Muscle of leg (tissue), 11 donors: ENCODE data around the gene USP25. TPM values are rescaled to one million over a fixed set of nuclear protein-coding genes. Genes with fewer than 3 reads are reported as not detected.

ENCODE experiments used
- DNase-seq: peaks from one replicate; pipeline ENCODE4 v3.0.0; 2013
- H3K27ac ChIP-seq: one replicate; pipeline ENCODE4 v1.5.1; 2013; ENCODE audit warnings: mild to moderate bottlenecking, low read length, control low read depth
- H3K27me3 ChIP-seq: one replicate; pipeline ENCODE4 v1.6.1; 2013; ENCODE audit warnings: low read length; ENCODE audit not compliant: control insufficient read depth, insufficient read depth
- H3K36me3 ChIP-seq: one replicate; pipeline ENCODE4 v1.6.1; 2013; ENCODE audit warnings: low read length; ENCODE audit not compliant: control insufficient read depth, insufficient read depth
- H3K4me1 ChIP-seq: one replicate; pipeline ENCODE4 v1.6.1; 2013; ENCODE audit warnings: low read length; ENCODE audit not compliant: control insufficient read depth, insufficient read depth
- H3K4me3 ChIP-seq: one replicate; pipeline ENCODE4 v1.5.1; 2013; ENCODE audit warnings: low read length, control low read depth
- H3K9me3 ChIP-seq: replicated peaks from 2 replicates; pipeline ENCODE4 v1.6.1; 2013; ENCODE audit warnings: low read depth, low read length; ENCODE audit not compliant: control insufficient read depth
- WGBS: methylation state at CpG from one replicate; pipeline ENCODE4 v1.1.5; 2013; ENCODE audit warnings: missing lambda C conversion rate; ENCODE audit not compliant: insufficient coverage; 5-methylcytosine and 5-hydroxymethylcytosine counted together
- polyA plus RNA-seq, 8 donors: library from polyadenylated mRNA; unstranded; fragments of 120-200 nt; gene quantifications; one replicate each; pipeline versions ENCODE4 v1.2.1 to v1.2.3, GENCODE V29; 2013; ENCODE audit warnings: inconsistent platforms in 1 of 8, low replicate concordance in 1 of 8; ENCODE audit not compliant: insufficient read length in 8 of 8, insufficient read depth in 1 of 8
- total RNA-seq: library from RNA; stranded (reverse); fragments of 120-200 nt; gene quantifications from one replicate; pipeline ENCODE4 v1.2.4, GENCODE V29; 2013

The USP25 gene
- total and polyA plus RNA-seq, 9 donors, result 25.6 to 47.3 (median 35.7) TPM

GRCh38 chr21:15795533-15795932 lies 65.8 kb downstream of the USP25 start:
- Histone ChIP-seq H3K36me3 (peaks cover 2% of the 10 kb centered on the region), H3K27me3 (no peaks in the 10 kb centered on the region), H3K4me3 (no peak overlapping the region), H3K4me1 (no peaks in the 10 kb centered on the region), H3K9me3 (no peaks in the 10 kb centered on the region), H3K27ac (no peak overlapping the region)
- no peak for DNase-seq
- WGBS, result 93% methylated on average over 2 of the region's 4 CpGs

GRCh38 chr21:15797577-15798363 lies 68.0 kb downstream of the USP25 start:
- no peaks in the 10 kb centered on the region for H3K9me3 ChIP-seq
- H3K4me3 ChIP-seq, result no peak overlapping the region
- no peaks in the 10 kb centered on the region for H3K27me3 ChIP-seq
- no peak for DNase-seq
- no CpG with 5 or more reads among the region's 3 CpGs for WGBS
- no peak overlapping the region for H3K27ac ChIP-seq
- H3K4me1 ChIP-seq, result no peaks in the 10 kb centered on the region
- H3K36me3 ChIP-seq, result no peaks in the 10 kb centered on the region

- no peak overlapping the region for H3K4me3 ChIP-seq
- no peaks in the 10 kb centered on the region for H3K9me3 ChIP-seq
- no peaks in the 10 kb centered on the region for H3K4me1 ChIP-seq
- DNase-seq, result no peak
- no CpG with 5 or more reads among the region's 3 CpGs for WGBS
- no peaks in the 10 kb centered on the region for H3K36me3 ChIP-seq
- H3K27ac ChIP-seq, result no peak overlapping the region
- H3K27me3 ChIP-seq, result no peaks in the 10 kb centered on the region
Measured at GRCh38 chr21:15801352-15801863, 71.6 kb downstream of the USP25 start.

GRCh38 chr21:15804247-15805005 lies 74.6 kb downstream of the USP25 start:
- no peaks in the 10 kb centered on the region for H3K9me3 ChIP-seq
- peak; percentile 24 for DNase-seq
- no peak overlapping the region for H3K27ac ChIP-seq

GRCh38 chr21:15809065-15809464 lies 79.3 kb downstream of the USP25 start:
- 84% methylated on average over 3 of the region's 7 CpGs for WGBS
- Histone ChIP-seq H3K36me3 (peaks cover 10% of the 10 kb centered on the region), H3K4me3 (no peak overlapping the region), H3K4me1 (no peaks in the 10 kb centered on the region), H3K27me3 (no peaks in the 10 kb centered on the region), H3K27ac (no peak overlapping the region), H3K9me3 (no peaks in the 10 kb centered on the region)
- no peak for DNase-seq

More at GRCh38 chr21:15804247-15805005, 74.6 kb downstream of the USP25 start:
- H3K4me1 ChIP-seq, result no peaks in the 10 kb centered on the region
- H3K4me3 ChIP-seq, result no peak overlapping the region
- no peaks in the 10 kb centered on the region for H3K27me3 ChIP-seq
- 100% methylated on average over 1 of the region's 4 CpGs for WGBS
- H3K36me3 ChIP-seq, result peaks cover 3% of the 10 kb centered on the region

GRCh38 chr21:15809818-15810217 lies 80.0 kb downstream of the USP25 start:
- Histone ChIP-seq H3K27ac (no peak overlapping the region), H3K36me3 (peaks cover 10% of the 10 kb centered on the region), H3K4me1 (no peaks in the 10 kb centered on the region), H3K4me3 (no peak overlapping the region), H3K9me3 (peaks cover 2% of the 10 kb centered on the region), H3K27me3 (no peaks in the 10 kb centered on the region)
- DNase-seq, result no peak
- WGBS, result no CpG with 5 or more reads among the region's 3 CpGs

GRCh38 chr21:15815285-15815684 lies 85.5 kb downstream of the USP25 start:
- peaks cover 17% of the 10 kb centered on the region for H3K36me3 ChIP-seq
- peaks cover 9% of the 10 kb centered on the region for H3K9me3 ChIP-seq
- no peaks in the 10 kb centered on the region for H3K4me1 ChIP-seq
- no peak for DNase-seq
- WGBS, result 95% methylated on average over 3 of the region's 3 CpGs
- H3K4me3 ChIP-seq, result no peak overlapping the region
- H3K27me3 ChIP-seq, result no peaks in the 10 kb centered on the region
- no peak overlapping the region for H3K27ac ChIP-seq

- Histone ChIP-seq H3K27me3 (no peaks in the 10 kb centered on the region), H3K27ac (no peak overlapping the region), H3K9me3 (peaks cover 2% of the 10 kb centered on the region), H3K4me1 (no peaks in the 10 kb centered on the region), H3K36me3 (peaks cover 5% of the 10 kb centered on the region), H3K4me3 (no peak overlapping the region)
- no peak for DNase-seq
Measured at GRCh38 chr21:15820327-15820726, 90.5 kb downstream of the USP25 start.

GRCh38 chr21:15820852-15821379 lies 91.1 kb downstream of the USP25 start:
- no peak for DNase-seq
- Histone ChIP-seq H3K9me3 (no peaks in the 10 kb centered on the region), H3K4me3 (no peak overlapping the region), H3K27ac (no peak overlapping the region), H3K27me3 (no peaks in the 10 kb centered on the region), H3K36me3 (peaks cover 4% of the 10 kb centered on the region), H3K4me1 (no peaks in the 10 kb centered on the region)
- no CpG with 5 or more reads among the region's 3 CpGs for WGBS

GRCh38 chr21:15823486-15824150 lies 93.8 kb downstream of the USP25 start:
- no peak overlapping the region for H3K27ac ChIP-seq
- WGBS, result no CpG with 5 or more reads among the region's 4 CpGs
- H3K9me3 ChIP-seq, result no peaks in the 10 kb centered on the region
- peaks cover 2% of the 10 kb centered on the region for H3K36me3 ChIP-seq
- H3K4me1 ChIP-seq, result no peaks in the 10 kb centered on the region
- no peak for DNase-seq
- no peak overlapping the region for H3K4me3 ChIP-seq
- no peaks in the 10 kb centered on the region for H3K27me3 ChIP-seq
